SW480 (cell line): ENCODE measurements around the gene SRPX2.

Source experiments
- DNase-seq: peaks from one replicate; pipeline ENCODE4 v3.0.0-alpha.2; 2016; ENCODE audit warnings: low spot score

SRPX2 gene

GRCh38 chrX:100650841-100651240, 6.8 kb downstream of the SRPX2 start:
- DNase-seq = no peak

GRCh38 chrX:100652266-100652665, 8.3 kb downstream of the SRPX2 start:
- DNase-seq = no peak

- DNase-seq = peak; percentile 28
Measured at GRCh38 chrX:100654261-100654660, 10.3 kb downstream of the SRPX2 start.

GRCh38 chrX:100658941-100659381, 15.0 kb downstream of the SRPX2 start:
- peak; percentile 18 for DNase-seq

- DNase-seq = no peak
Measured at GRCh38 chrX:100659431-100660137, 15.6 kb downstream of the SRPX2 start.

GRCh38 chrX:100662170-100662569, 18.2 kb downstream of the SRPX2 start:
- no peak for DNase-seq

GRCh38 chrX:100662796-100663195, 18.8 kb downstream of the SRPX2 start:
- DNase-seq = no peak

- no peak for DNase-seq
Measured at GRCh38 chrX:100663642-100664041, 19.6 kb downstream of the SRPX2 start.

GRCh38 chrX:100672966-100673365, 29.0 kb downstream of the SRPX2 start:
- no peak for DNase-seq

GRCh38 chrX:100673397-100673953, 29.5 kb downstream of the SRPX2 start:
- no peak for DNase-seq

- no peak for DNase-seq
Measured at GRCh38 chrX:100674705-100675104, 30.7 kb downstream of the SRPX2 start.

GRCh38 chrX:100677611-100678181, 33.7 kb downstream of the SRPX2 start:
- DNase-seq = no peak

- no peak for DNase-seq
Measured at GRCh38 chrX:100680756-100681155, 36.8 kb downstream of the SRPX2 start.

GRCh38 chrX:100681599-100681998, 37.6 kb downstream of the SRPX2 start:
- DNase-seq = no peak

- no peak for DNase-seq
Measured at GRCh38 chrX:100682939-100683338, 38.9 kb downstream of the SRPX2 start.

GRCh38 chrX:100685284-100685996, 41.4 kb downstream of the SRPX2 start:
- peak; percentile 69 for DNase-seq

- DNase-seq = no peak
Measured at GRCh38 chrX:100685997-100686305, 42.0 kb downstream of the SRPX2 start.

- no peak for DNase-seq
Measured at GRCh38 chrX:100687128-100687527, 43.1 kb downstream of the SRPX2 start.

- no peak for DNase-seq
Measured at GRCh38 chrX:100687546-100687945, 43.5 kb downstream of the SRPX2 start.

- no peak for DNase-seq
Measured at GRCh38 chrX:100695302-100695701, 51.3 kb downstream of the SRPX2 start.

GRCh38 chrX:100695991-100696390, 52.0 kb downstream of the SRPX2 start:
- DNase-seq = no peak

GRCh38 chrX:100696699-100697351, 52.8 kb downstream of the SRPX2 start:
- DNase-seq = no peak

GRCh38 chrX:100698551-100698950, 54.6 kb downstream of the SRPX2 start:
- DNase-seq = no peak
